HPDE6-E6E7 (cell line): Measurements from ENCODE around the gene TSFM.
A peak's percentile ranks its signal among the peaks of the same experiment; 100 is the strongest.

ENCODE experiments used
- DNase-seq: peaks from one replicate; pipeline ENCODE4 v3.0.0; 2011; ENCODE audit warnings: missing footprints; ENCODE audit errors: extremely low spot score

TSFM gene

GRCh38 chr12:57780284-57780897 lies 2.2 kb upstream of the TSFM start:
- DNase-seq, result no peak

GRCh38 chr12:57781244-57781643 lies 1.3 kb upstream of the TSFM start:
- no peak for DNase-seq

- no peak for DNase-seq
These were observed 786 bp upstream of the TSFM start for GRCh38 chr12:57781801-57782200.

- DNase-seq, result no peak
These were observed 362 bp upstream of the TSFM start for GRCh38 chr12:57782243-57782607.

GRCh38 chr12:57783466-57783801 lies 847 bp downstream of the TSFM start:
- DNase-seq, result no peak

GRCh38 chr12:57783861-57784260 lies 1.3 kb downstream of the TSFM start:
- no peak for DNase-seq

GRCh38 chr12:57793920-57794319 lies 11.3 kb downstream of the TSFM start:
- peak; percentile 60 for DNase-seq

GRCh38 chr12:57795354-57795753 lies 12.8 kb downstream of the TSFM start:
- DNase-seq, result peak; percentile 64

GRCh38 chr12:57796996-57797395 lies 14.4 kb downstream of the TSFM start:
- DNase-seq, result no peak

- no peak for DNase-seq
These were observed 15.3 kb downstream of the TSFM start for GRCh38 chr12:57797933-57798332.

- no peak for DNase-seq
These were observed 18.4 kb downstream of the TSFM start for GRCh38 chr12:57800965-57801364.

- DNase-seq, result no peak
These were observed 20.0 kb downstream of the TSFM start for GRCh38 chr12:57802607-57803006.

GRCh38 chr12:57803319-57803893 lies 20.8 kb downstream of the TSFM start:
- DNase-seq, result peak; percentile 55

- no peak for DNase-seq
These were observed 24.1 kb downstream of the TSFM start for GRCh38 chr12:57806677-57807076.

- DNase-seq, result no peak
These were observed 24.7 kb downstream of the TSFM start for GRCh38 chr12:57807285-57807684.

- DNase-seq, result no peak
These were observed 25.8 kb downstream of the TSFM start for GRCh38 chr12:57808351-57808750.

GRCh38 chr12:57809425-57809824 lies 26.8 kb downstream of the TSFM start:
- DNase-seq, result no peak

- peak; percentile 65 for DNase-seq
These were observed 27.9 kb downstream of the TSFM start for GRCh38 chr12:57810450-57810849.

GRCh38 chr12:57811028-57811755 lies 28.6 kb downstream of the TSFM start:
- no peak for DNase-seq

GRCh38 chr12:57813111-57813970 lies 30.8 kb downstream of the TSFM start:
- no peak for DNase-seq

GRCh38 chr12:57813971-57814772 lies 31.6 kb downstream of the TSFM start:
- no peak for DNase-seq
